Epithelial cell of esophagus (primary cell): ENCODE data around the gene LENEP.

ENCODE experiments used
- DNase-seq: peaks from one replicate; pipeline ENCODE4 v3.0.0; 2010; ENCODE audit warnings: low read depth
- H3K4me3 ChIP-seq: 2 replicates; pipeline ENCODE4 v1.5.1; 2011; ENCODE audit warnings: mild to moderate bottlenecking, low read length, control low read depth
- CTCF ChIP-seq: IDR thresholded peaks from 2 replicates; pipeline ENCODE4 v1.5.1; 2011; ENCODE audit warnings: low read depth, mild to moderate bottlenecking, low read length, control low read depth, inconsistent platforms; ENCODE audit not compliant: insufficient read depth; ENCODE audit errors: missing control alignments

The LENEP gene

GRCh38 chr1:155001425-155001674 is 8.0 kb downstream of the LENEP start:
- no peak for TF ChIP-seq CTCF
- peak overlapping the region; percentile 89 for H3K4me3 ChIP-seq
- no peak for DNase-seq

- peak; percentile 100 for DNase-seq
- peak; percentile 33 for TF ChIP-seq CTCF
- H3K4me3 ChIP-seq = peak overlapping the region; percentile 89
Measured at GRCh38 chr1:155001675-155002463, 8.5 kb downstream of the LENEP start.

GRCh38 chr1:155002464-155003226 is 9.3 kb downstream of the LENEP start, which contains the start of gene ZBTB7B:
TSS of gene ZBTB7B (plus strand) at chr1:155002802. CDS start at chr1:155014661, 11,859 bp downstream.
- no peak for TF ChIP-seq CTCF
- DNase-seq = peak; percentile 35
- peak within 1 kb of the TSS; percentile 89 for H3K4me3 ChIP-seq

- DNase-seq = peak; percentile 48
- H3K4me3 ChIP-seq = peak overlapping the region; percentile 89
- no peak for TF ChIP-seq CTCF
Measured at GRCh38 chr1:155003227-155003765, 9.9 kb downstream of the LENEP start.

- DNase-seq = no peak
- TF ChIP-seq CTCF = no peak
- H3K4me3 ChIP-seq = peak overlapping the region; percentile 89
Measured at GRCh38 chr1:155003766-155004351, 10.5 kb downstream of the LENEP start.

- DNase-seq = no peak
- TF ChIP-seq CTCF = no peak
- H3K4me3 ChIP-seq = peak overlapping the region; percentile 89
Measured at GRCh38 chr1:155004352-155005075, 11.1 kb downstream of the LENEP start.
